GDM1 (cell line): ENCODE measurements around the gene SNAI1.

Experiments
- DNase-seq: peaks from one replicate; lab custom pipeline; 2025; lab: John Stamatoyannopoulos, UW

SNAI1 gene

DNA sequence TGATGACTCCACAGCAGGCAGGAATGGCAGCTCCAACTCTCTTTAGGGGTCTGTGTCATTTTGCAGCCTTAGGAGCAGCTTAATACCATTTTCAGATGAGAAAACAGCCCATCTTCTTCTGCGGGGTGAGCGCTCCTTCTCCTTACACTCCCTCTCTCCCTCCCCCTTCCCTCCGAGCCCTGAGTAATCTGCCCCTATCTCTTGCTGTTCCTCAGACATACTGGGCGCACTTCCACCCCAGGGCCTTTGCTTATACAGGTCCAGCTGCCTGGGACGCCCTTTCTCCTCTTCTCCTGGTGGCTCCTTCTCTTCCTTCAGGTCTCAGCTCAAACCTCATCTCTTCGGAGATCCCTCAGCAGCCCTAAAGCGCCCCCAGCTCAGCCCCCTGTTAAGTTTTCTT, 54.8 kb downstream of the SNAI1 start:
- DNase-seq = no peak

DNA sequence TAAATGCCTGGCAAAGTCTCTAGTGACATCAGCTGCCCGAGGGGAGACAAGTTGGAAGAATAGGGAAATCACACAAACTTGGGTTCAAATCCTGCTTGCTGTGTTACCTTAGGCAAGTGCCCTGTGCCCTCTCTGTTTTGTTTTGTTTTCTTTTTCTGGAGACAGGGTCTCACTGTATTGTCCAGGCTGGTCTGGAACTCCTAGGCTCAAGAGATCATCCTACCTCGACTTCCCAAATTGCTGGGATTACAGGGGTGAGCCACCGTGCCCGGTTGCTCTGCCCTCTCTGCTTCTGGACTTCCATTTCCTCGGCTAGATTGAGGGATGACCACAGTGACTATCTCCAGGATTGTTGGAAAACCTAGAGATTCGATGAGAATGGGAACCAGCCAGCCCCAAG, 55.4 kb downstream of the SNAI1 start:
- DNase-seq = no peak
